ENCODE results near the gene B3GNT3.

The B3GNT3 gene

DNA sequence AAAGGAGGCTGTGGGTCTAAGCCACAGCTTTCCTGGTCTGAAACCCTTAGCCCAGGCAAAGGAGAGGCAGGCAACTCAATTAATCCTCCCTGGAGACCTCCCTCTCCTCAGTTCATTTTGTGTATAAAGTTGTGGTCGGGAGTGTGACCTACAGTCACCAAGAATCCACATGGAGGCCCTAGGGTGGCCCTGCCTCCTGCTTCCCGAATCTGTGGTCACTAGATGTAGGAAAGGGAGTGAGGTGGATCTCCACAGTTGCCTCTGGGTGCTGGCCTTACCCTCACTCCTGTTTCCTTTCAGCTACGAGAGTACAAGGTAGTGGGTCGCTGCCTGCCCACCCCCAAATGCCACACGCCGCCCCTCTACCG lies 66.0 kb downstream of the B3GNT3 start:
- no peak for DNase-seq (ENCODE audit: low spot score)

DNA sequence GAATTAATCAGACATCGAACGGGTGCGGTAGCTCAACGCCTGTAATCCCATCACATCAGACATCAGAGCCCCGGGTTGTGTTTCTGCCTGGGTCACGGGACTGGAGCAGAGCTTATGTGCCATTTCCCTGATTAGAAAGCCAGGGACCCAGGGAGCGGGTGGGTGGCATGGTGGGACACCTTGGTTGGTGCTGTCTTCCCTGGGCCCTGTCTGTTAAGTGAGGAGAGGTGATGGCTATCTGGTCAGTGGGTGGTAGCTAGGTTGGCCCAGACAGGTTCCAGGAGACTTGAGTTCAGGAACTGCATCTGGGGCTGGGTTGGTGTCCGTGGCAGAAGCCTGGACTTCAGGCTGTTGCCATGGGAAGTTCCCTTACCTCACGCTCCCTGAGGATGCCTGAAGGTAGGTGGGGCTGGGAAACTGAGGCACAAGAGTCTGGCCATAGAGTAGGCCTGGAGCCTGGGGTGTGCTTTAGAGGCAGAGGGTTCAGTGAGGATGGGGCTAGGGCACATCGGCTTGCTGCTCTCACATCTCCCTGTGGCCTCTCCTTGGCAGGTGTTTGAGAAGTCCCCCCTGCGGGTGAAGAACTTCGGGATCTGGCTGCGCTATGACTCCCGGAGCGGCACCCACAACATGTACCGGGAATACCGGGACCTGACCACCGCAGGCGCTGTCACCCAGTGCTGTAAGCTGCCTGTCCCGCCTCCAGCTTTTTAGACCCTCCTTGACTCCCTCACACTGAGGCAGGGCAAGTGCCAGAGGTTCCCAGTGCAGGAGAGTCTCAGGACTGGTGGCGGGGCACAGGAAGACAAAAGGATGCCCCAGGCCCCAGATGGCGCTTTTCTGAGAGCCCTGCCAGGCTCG lies 66.8 kb downstream of the B3GNT3 start:
- DNase-seq (ENCODE audit: low spot score): no peak

DNA sequence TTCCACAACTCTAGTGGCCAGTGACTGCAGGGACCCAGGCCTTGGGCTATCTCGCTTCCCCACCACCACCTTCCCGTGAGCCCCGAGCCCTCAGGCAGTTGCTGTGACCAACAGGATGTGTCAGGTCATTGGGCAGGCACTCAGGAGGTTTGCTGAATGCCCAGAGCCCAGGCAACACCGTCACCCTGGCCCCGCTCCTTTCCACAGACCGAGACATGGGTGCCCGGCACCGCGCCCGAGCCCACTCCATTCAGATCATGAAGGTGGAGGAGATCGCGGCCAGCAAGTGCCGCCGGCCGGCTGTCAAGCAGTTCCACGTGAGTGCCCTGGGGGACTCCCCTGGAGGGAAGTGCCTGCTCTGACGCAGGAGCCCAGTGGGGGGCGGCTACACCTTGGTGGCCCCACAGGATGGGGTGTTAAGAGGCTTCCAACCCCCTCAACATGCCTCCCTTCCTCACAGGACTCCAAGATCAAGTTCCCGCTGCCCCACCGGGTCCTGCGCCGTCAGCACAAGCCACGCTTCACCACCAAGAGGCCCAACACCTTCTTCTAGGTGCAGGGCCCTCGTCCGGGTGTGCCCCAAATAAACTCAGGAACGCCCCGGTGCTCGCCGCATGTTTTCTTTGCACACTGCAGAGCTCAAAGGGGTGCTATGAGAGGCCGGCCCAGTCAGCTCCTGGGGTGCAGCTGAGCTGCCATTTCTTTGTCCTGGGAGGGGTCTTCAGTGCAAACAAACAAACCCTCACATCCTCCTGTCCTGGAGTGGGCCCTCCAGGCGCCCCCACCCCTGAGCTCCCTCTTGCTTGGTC lies 68.0 kb downstream of the B3GNT3 start:
- no peak for DNase-seq (ENCODE audit: low spot score)

Measured in germinal center (tissue), 1 donor.